Spleen (tissue), 7 donors: ENCODE results near the gene LGI4.

Experiments
- CTCF ChIP-seq, 11 experiments: fragments of 200-600 bp in 7 of 11; fragments of 450-650 bp in 4 of 11; sonication (generic) in 4 of 11; IDR thresholded peaks in 8 of 11; conservative IDR thresholded peaks in 3 of 11; 1 replicate in 7 of 11; 2 replicates in 4 of 11; pipeline versions ENCODE4 v1.4.0 to v1.8.0; 2016 to 2021; ENCODE audit warnings: antibody characterized with exemption in 11 of 11, inconsistent platforms in 4 of 11, mild to moderate bottlenecking in 1 of 11
- POLR2A ChIP-seq, 3 donors: fragments of 450-650 bp; IDR thresholded peaks; one replicate each; pipeline ENCODE4 v1.5.1; 2017; ENCODE audit warnings: antibody characterized with exemption in 3 of 3, mild to moderate bottlenecking in 1 of 3
- donor health status: DM: no; HTN: no; CAD: no; lungs with moderate emphysema.
- donor health status: DM: no; HTN: no; CAD: no.
- donor health status: DM: no; HTN: no; CAD: no.

- TF ChIP-seq CTCF (IDR thresholded peaks at IDR 0.05 in 8 of 11, conservative IDR thresholded peaks at IDR 0.05 in 3 of 11) (no peak), POLR2A (IDR thresholded peaks at IDR 0.05) (no peak)
Observed at GRCh38 chr19:35174226-35174625, 39.4 kb upstream of the LGI4 start.
